IPS-NIHi7 (cell line): ENCODE measurements around the gene HPSE2.
A peak's percentile ranks its signal among the peaks of the same experiment; 100 is the strongest.

Source experiments
- DNase-seq: peaks from one replicate; pipeline ENCODE4 v3.0.0; 2012; ENCODE audit warnings: mixed read lengths; ENCODE audit errors: extremely low spot score

Gene HPSE2

DNA sequence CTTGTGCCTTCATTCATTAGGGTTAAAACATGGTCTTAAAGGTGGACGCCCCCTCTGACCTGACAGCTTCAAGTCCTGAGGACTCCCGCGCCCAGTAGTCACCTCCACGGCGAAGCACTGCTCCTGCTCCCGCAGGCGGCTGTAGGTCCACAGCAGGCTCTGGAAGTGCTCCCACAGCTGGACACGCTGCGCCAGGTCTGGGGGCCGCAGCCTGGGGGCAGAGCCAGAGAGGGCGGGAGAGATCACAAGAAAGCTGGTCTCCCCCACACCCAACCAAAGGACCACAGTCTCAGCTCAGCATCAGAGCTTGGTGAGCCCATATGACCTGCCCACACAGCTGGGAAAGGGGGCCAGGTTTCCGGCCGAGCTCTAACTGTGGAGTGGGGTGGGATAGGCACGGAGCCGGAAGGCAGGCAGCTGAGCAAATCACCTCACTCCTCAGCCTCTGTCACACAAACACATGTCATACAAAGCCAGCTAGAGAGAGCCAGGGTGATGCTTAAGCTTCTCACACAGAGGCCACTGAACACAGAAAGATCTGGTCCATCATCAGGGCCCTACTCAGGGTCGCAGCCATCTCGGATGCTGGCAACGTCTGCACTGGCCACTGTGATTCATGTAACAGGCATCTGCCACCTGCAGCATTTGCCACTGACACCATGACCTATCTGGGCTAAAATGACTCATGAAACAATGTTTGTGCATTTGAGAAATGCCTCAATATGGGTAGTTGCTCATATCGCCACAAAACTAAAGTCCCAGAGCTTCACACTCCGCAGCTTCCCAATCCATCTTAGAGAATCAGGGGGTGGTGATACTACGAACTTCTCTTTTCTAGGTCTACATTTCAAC lies 801.5 kb downstream of the HPSE2 start:
- DNase-seq = no peak

DNA sequence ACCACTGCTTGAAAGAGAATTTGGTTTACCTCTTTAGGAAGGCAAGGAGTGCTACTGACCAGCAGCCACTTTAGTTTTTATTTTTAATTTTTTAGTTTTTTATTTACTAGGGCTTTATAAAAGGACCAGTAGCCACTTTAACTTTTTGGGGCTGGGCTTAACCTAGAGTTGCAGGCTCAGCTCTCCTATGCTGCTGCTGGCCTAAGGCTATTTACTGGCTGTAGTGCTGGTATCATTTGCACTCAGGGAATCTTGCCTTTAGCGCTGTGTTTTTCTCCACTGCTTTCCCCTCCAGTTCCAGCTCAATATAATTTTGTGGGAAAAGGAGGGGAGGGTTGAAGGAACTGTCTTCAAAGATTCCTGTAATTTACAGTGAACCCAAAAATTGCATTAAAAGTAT lies 802.3 kb downstream of the HPSE2 start:
- DNase-seq = no peak

DNA sequence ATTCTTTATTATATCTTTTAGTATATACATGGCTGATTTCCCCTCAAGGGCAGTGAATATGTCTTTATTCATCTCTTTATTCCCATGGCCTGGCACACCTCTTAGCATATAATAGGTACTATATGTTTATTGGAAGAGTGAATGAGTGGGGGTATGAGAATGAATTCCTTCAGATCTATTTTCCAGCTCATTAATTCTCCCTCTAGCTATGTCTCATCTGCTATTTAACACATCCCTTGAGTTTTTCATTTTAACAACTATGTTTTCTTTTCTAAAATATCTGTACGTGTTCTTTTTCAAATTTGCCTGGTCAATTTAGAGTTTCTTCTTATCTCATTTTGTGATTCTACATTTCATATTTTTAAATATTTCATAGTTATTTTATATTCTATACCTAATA lies 803.3 kb downstream of the HPSE2 start:
- no peak for DNase-seq

DNA sequence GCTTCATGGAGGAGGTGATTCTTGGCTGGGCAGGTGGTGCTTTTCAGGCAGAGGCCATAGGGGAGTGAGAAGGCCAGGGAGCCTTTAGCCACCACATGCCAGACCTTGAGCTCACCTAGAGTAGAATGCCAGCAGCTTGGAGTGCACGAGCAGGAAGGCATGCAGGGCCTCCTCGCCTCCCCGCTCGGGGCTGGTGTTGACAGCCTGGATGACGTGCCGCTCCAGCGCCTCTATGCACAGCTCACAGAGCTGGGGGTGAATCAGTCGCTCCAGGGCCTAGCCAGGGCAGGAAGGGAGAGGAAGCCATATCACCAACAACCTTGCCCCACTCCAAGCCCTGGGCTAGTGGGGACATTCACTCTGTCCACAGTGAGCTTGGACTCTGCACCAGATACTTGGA lies 804.6 kb downstream of the HPSE2 start:
- no peak for DNase-seq

DNA sequence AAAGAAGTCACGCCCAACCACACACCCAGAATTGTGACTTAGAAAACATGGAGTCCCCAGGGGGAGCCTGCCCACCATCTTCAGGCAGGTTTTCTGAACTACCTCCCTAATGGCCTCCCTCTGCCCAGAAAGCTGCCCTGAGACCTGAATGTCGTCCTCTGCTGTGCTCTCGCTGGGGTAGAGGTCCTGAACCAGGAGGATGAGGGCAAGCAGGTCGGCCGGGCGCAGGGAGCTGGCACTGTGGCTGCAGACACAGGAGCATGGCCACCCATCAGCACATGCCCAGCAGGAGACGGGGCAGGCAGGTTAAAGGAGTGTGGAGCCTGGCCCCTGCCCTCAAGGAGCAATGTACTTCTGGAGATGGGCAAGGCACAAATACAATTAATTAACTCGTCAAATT lies 805.2 kb downstream of the HPSE2 start:
- DNase-seq = no peak

DNA sequence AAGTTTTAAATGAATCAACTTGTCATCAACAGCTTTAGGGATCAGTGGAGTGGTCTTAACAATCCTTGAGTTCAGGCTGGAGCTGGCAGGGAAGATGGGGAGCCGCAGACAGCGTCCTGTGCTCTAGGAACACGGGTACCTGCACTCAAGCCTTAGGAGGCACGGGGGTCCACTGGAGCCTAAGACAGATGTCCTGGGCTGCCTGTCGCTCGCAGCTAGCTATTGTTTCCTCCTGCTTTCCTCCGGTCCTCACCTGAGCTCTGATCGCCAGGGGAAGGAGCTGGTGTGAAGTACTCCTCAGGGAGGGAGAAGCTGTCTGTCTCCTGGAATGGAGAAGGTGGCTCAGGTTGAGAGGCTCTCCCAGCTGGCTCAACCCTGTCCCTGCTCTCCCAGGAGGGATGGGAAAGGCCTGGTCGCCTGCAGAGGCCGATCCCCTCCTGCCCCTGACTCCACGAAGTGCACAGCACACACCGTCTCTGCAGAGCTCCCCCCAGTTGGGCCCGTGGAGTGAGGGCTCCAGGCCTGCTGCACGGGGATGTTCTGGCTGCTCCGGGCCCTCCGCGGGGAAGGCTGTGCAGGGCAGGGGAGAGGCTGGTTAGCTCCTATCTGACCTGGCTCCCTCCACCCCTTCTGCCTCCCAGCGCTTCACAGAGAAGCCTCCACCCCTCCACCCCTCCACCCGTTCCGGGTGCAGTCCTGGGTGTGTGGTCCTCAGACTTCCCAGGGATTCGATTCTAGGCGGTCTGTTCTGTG lies 806.2 kb downstream of the HPSE2 start:
- DNase-seq = no peak

DNA sequence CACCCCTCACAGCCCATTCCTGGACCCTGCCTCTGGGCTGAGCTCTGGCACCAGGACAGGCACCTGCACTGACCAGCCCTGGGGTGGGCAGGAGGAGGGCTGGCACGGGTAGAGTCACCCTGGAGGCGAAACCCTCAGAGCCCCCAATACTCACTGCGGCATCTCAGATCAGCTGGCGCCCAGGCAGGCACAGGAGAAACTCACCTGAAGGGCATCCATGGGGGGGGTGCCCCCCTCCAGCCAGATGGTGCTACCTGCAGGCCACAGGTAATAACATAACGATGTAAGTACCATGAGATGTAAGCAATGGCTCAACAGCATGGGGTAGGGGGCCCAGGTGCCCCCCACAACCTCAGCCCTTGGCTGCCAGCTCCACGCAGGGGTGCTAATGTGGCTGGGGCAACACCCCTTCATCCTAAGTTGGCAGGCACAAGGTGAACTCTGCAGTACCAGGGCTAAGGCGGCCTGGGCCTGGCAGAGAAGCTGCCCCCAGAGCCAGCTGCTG lies 808.6 kb downstream of the HPSE2 start:
- DNase-seq = no peak

DNA sequence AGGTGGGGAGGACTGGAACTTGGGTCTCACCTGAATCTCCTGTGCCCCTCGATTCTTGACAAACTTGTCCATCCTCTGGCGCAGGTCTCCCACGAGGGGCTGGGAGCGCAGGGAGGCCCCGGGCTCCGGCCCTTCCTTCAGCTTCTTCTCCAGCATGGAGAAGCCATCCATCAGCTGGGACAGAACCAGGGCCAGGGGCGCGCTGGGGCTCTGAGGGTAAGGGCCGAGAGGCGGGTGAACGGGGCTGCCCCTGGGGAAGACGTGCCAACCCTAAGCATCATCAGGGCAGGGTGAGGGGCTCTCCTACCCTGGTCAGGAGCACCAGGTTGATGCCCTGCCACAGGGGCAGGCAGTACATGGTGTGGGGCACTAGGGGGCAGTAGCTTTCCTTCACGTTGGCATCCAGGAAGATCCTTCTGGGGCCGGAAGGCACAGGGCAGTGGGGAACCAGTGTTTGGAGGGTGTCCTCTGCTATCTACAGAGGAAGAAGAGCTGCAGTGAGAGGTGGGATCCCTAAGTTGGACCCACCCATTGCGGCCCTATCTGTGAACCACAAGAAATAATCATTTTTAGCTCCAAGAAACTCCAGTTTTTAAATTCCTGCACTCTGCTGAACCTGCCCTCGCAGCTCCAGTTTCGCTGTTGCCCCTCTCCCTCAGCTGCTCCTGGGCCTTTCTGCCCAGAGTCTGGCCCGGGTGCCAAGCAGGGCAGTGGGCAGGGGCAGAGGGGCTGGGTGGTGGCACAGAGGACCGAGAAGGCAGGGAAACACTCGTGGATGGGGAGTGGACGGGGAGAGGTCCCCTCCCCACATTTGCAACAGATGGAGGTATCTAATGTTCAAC lies 809.9 kb downstream of the HPSE2 start:
- peak; percentile 86 for DNase-seq

DNA sequence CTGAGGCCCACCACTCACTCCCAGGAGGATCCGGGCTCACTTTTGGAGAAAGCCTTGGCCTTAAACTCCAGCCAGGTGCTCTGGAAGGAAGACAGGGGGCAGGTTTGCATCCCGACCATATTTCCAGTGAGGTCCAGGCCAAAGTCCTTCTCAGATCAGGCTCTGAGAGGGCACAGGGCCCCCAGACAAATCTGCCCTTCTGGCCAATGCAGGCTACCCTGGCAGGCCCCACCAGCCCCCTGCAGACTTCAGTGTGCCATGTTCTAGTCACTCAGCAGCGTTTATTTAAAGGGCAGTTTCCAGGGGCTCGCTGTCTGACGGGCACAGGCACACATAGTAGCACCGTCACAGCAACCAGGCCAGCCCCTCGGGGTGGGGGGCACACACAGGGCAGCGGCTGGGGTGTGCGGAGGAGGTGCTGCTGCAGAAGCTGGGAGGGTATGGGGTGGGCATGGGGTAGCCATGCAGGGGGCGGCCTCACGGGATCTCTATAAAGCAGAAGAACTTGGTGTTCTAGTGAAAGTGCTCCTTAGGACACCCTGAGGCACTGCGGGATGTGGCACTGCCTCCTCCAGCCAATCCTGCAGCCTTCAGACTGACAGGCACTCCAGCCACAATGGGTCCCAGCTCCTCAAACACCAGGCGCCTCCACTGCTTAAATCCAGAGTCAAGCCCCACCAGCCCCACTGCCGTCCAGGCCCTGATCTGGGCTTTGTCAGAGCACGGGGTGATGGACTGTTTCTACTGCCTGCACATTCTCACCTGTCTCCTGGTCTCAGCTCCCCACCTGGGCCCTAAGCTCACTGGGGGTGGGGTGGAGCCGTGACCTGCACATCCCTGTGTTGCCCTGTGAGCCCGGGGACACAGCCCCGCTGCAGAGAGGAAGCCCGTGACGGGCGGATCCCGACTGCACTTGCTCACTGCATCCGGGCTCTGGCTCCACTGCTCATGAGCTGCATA lies 811.1 kb downstream of the HPSE2 start:
- no peak for DNase-seq

DNA sequence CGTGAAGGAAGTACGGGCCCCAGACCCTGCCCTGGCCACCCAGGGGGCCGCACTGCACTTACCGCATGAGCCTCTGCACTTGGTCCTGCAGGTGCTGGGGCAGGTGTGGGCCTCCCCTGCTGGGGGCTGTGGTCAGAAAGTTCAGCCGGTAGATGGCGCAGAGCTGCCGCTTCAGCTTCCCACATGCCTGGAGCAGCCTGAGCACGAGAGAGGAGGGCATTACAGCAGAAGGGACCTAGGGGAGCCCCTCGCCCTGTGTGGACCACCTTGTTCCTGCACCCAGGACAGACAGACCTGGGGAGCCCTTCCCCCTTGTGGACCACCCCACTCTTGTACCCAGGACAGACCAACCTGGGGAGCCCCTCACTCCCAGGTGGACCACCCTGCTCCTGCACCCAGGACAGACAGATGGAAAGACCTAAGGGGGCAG lies 811.9 kb downstream of the HPSE2 start:
- peak; percentile 76 for DNase-seq

DNA sequence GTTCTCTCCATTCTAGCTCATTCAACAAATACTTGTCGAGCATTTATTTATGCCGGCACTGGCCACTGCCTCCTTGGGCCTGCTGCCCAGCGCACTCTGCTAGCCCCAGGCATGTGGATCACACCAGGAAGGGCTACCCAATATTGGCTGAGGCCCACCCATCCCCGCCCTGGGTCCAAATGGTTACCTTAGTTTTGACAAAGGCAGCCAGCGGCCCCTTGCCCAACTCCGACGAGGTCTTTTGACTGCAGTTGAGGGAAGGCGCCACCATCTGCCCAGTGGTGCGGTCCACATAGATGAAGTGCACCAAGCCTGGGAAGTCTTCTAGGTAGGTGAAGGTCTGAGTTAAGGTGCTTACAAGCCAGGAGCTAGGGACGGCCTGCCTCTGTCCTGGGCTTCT lies 813.5 kb downstream of the HPSE2 start:
- DNase-seq = no peak

DNA sequence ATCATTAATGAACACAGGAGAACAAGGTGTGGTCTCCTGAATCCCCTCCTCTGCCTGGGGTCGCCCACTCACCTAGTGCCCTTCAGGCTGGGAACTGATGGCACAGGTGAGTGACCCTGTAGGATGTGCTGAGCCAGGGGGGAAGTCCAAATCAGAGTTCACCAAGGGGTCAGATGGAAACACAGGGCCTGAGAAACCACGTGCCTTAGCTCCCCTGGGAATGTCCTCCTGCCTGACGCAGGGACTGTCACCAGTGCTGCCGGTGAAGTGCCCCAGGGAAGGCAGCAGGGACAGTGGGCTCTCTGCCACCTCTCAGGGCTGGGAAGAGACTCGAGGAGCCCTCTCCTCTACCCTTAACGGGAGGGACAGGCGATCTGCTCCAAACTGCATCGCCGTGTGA lies 814.9 kb downstream of the HPSE2 start:
- DNase-seq = no peak

DNA sequence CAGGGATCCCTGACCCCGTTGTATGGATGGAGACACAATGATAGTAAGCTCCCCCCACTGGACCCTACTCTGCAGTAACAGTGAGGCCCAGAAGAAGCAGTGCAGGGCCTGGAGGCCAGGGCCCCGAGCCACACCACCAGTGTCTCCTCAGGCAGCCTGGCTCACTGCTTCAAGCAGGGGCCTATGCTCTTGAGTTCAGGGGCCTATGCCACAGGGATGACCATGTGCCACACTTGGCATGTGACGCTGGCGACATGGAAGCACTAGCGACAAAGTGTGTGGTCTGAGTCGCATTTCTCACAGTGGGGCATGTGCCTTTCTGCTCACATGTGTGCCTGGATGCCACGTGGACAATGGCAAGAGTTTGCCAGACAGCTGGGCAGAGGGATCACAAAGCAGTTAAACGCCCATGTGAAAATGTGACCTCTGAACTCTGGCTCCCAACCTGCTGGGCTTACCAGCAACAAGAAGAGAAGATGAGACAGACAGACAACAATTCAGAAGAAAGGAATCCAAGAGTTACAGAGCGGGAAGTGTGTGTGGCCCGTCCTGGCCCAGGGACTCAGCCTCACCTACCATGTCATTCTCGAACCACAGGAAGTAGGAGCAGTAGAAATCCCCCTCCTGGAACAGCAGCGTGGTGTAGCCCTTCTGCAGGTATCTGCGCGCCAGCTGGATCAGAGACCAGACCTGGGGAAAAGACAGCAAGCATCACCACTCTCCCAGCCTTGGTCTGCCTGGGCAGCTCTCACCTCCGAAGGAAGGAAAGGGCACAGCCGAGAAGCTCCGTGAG lies 816.0 kb downstream of the HPSE2 start:
- DNase-seq = no peak

DNA sequence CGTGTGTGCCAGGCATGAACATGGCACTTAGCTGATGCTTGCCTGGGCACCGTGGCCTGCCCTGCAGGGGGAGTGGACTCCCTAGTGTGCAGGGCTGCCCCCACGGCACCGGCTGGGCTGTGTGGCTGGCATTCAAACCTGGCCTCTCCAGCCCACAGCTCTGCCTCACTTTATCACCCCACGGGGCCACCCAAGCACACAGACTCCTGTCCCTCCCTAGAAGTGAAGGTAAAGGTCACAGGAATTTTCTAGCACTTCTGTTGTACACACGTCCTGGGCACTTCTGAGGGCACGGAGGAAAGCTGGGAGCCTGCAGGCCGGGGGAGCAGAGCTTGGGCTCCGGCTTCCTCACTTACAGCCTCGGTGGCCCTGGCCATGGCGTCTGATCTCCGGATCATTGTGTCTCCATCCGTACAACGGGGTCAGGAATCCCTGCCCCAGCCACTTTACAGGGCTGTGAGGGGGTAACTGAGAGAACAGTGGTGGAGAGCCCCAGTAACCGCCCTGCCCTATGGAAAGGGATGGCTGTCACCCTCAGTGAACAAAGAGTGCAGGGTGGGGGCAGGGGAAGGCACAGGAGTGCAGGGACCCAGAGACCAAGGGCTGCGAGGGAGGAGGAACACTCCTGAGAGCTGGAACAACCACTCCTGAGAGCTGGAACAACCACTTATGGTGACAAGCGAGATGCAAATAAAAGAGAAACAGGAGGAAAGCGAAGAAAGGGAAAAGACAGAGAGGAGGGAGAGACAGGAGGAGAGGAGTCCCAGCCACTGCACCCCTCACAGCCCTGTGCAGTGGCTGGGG lies 816.8 kb downstream of the HPSE2 start:
- DNase-seq = no peak

DNA sequence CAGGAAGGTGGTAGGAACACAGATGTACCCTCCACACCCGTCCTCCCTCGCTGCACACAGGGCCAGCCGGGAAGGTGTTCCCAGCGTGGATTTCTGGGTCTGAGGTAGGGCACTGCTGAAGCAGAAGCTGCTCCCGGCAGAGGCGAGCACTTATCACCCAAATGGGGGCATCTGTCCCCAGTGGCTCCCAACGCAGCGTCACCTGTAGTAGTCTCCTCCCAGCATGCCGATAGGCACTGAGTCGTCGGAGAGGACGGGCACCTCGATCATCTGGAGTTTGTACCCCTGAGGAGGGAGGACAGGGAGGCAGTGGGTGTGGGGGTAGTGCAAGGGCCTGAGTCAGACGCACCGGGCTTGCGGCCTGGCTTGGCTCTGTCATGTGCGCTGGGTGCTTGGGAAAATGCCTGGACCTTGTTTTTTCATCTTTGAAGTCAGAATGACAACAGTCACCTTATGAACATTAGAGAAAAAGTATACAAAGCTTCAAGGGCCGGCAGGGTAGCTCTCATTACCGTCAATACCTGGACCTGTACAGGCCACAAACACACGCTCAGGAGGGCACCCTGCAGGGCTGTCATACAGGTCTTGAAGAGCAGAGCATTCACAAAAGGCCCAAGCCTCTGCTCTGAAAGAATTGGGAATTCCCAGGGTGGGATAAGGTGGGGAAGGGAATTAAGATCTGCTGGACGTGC lies 817.5 kb downstream of the HPSE2 start:
- no peak for DNase-seq

DNA sequence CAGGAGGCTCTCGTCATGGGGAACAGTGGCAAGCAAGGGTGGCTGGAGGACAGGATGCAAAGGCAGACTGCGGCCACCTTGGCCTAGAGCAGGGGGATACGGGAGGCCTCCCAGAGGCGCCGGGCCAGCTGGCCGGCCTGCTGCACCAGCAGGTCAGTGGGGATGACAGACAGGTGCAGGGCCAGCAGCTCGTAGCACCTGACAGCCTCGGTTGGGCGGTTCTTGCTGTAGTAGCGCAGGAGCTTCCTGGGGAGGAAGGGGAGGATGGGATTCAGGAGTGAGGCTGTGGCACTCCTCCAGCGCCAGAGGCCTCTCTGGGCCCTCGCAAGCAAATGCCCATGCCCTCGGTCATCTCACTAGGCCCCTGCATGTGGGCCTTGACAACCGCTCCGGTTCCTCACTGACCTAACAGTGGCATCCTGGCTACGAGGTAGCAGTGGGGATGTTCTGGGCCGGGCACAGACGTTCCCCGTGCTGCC lies 818.1 kb downstream of the HPSE2 start:
- no peak for DNase-seq

DNA sequence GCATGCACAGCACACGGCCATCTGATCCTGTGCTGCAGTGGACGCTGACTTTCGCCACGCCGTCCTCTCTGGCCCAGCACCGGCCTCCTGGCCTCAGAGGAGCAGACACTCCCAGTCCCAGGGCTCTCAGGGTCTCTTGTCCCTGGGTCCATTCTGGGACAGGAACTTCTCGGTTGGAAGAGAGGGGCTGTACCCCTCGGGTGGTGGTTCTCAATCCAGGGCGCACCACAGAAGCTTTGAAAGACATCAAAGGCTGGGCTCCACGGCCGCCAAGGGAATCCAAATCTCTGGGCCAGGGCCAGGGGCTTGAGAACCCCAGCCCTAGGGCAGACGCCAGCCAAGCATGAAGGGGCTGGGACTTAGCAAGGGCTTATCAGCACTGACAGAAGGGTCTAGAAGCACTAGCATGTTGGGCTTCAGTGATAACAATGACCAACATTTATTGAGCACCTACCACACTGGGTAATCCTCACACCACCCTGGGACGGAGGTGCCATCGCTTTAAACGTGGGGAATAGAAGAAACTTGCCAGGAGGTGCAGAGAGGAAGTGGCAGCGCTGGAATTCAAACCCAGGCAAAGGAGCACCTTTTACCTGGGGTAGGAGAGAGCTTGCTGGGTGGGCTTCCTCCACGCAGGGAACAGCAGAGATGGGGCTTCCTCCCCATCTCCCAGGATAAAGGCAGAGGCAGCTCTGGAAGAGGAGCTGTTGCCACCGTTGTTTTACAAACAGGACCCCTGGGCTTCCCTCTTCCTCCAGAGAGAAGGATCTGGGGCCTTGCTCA lies 818.9 kb downstream of the HPSE2 start:
- DNase-seq = no peak

DNA sequence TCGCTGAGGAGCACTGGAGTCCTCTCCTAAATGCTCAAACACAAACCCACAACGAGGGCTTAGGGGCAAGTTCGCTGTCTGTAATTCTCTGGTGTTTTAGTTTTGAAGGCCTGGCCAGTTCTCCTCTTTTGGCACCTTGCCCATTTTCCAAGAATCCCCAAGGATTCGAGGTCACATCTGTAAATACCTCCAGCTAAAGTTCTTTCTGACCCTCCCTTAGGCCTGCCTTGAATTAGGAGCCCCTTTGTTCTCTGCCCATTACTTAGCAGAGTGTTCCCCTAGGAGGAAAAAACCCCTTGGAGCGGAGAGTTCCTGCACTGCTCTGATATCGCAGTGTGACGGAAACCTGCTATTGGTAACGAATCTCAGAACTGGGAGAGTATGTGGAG lies 819.9 kb downstream of the HPSE2 start:
- no peak for DNase-seq
